Measurements from ENCODE around the gene TAS2R1. TPM values are rescaled to one million over a fixed set of nuclear protein-coding genes. Genes with fewer than 3 reads are reported as not detected.

Gene TAS2R1
- total and polyA plus RNA-seq, 2 experiments from 2014 or later: not detected

DNA sequence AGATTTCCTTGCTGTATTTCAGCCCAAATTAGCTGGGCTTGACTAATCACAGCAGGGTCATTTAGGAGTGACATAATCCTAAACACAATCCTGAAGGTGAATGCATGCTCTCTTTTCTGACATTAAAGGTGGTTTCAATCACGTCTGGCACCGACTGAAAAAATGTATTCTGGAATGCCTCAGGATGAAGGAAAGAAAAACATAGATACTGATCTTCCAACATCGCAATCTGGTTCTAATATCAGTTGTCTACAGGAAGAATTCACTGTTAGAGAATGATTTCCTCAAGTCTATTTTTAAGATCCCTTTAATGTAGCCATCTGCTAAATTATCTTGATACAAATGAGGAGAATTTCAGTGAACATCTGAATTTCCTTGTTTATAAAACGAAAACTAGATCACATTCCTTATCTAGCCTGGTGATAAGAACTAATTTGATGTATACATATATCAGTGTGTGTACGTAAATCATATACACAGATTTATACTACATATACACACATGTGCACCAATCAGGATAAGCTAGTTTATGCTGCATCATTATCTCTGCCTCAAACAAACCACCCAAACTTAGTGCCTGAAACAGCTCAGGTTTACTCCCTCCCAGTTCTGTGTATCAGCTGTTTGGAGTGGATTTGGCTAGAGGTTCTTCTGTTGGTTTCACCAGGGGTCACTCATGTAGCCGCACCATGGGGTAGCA, 31.3 kb upstream of the TAS2R1 start:
- TF ChIP-seq EZH2phosphoT487 (IDR thresholded peaks at IDR 0.05; ENCODE audit: insufficient read depth, low read depth) (no peak), EZH2 (IDR thresholded peaks at IDR 0.05; ENCODE audit: insufficient read depth, poor library complexity, severe bottlenecking) (no peak)
- H3K79me2 ChIP-seq (ENCODE audit: insufficient read depth): no peaks in the 10 kb centered on the region
- DNase-seq: peak; percentile 11
- in situ Hi-C loops (cut with MboI): no loop called here
- H3F3A ChIP-seq (ENCODE audit: insufficient read depth): peaks cover 7% of the 10 kb centered on the region; the same call in 1 of the 2 replicates
- no peaks in the 10 kb centered on the region for H3K9me2 ChIP-seq (ENCODE audit: insufficient read depth)
- H2AFZ ChIP-seq: no peak overlapping the region
- WGBS, 2 experiments (ENCODE audit: low coverage in 1 of 2, low lambda C conversion rate in 2 of 2, missing lambda C conversion rate in 2 of 2): 30 to 31% methylated on average over 6 of the region's 6 CpGs
- no peaks in the 10 kb centered on the region for H3K9me3 ChIP-seq (ENCODE audit: low read depth)
- H3K36me3 ChIP-seq (ENCODE audit: low read depth): no peaks in the 10 kb centered on the region
- H3K4me2 ChIP-seq (ENCODE audit: unreplicated experiment): peak overlapping the region; percentile 27
- no peaks in the 10 kb centered on the region for H4K20me1 ChIP-seq (ENCODE audit: insufficient read depth)
- H3K9ac ChIP-seq: no peak overlapping the region
- no peaks in the 10 kb centered on the region; the same call in 1 of the 2 replicates for H3K27me3 ChIP-seq (replicated peaks; ENCODE audit: insufficient read depth)
- peaks cover 22% of the 10 kb centered on the region for H3K4me1 ChIP-seq (ENCODE audit: insufficient read depth)
- peak overlapping the region; percentile 21; the same call in 1 of the 2 replicates for H3K4me3 ChIP-seq
- no peak overlapping the region for H3K27ac ChIP-seq

DNA sequence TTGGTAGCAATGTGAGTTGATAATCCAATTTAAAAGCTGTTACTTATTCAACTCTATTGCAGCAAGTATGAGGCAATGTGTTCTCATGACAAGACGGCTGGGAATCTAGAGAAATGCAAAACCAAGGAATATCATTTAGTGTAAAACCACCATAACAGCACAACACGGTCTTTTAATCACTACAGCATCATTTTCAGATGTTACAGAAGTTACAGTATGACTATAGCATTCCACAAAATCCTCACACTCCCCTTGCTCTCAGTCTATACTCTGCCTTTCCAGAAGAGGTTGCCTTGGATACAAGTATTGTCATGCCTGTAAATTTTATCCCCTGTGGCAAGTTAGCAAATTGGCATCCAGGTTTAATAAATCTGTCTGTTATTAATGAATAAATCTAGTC, 28.6 kb upstream of the TAS2R1 start:
- WGBS, 2 experiments (ENCODE audit: low coverage in 1 of 2, low lambda C conversion rate in 2 of 2, missing lambda C conversion rate in 2 of 2): 18 to 22% methylated on average over 2 of the region's 2 CpGs
- peaks cover 40% of the 10 kb centered on the region for H3K4me1 ChIP-seq (ENCODE audit: insufficient read depth)
- H3K27ac ChIP-seq: peak overlapping the region; percentile 48
- no peak overlapping the region for H3K9ac ChIP-seq
- no peaks in the 10 kb centered on the region for H4K20me1 ChIP-seq (ENCODE audit: insufficient read depth)
- no peak overlapping the region for H2AFZ ChIP-seq
- TF ChIP-seq EZH2 (IDR thresholded peaks at IDR 0.05; ENCODE audit: insufficient read depth, poor library complexity, severe bottlenecking) (no peak), EZH2phosphoT487 (IDR thresholded peaks at IDR 0.05; ENCODE audit: insufficient read depth, low read depth) (no peak)
- no peaks in the 10 kb centered on the region for H3K27me3 ChIP-seq (replicated peaks; ENCODE audit: insufficient read depth)
- no peak overlapping the region for H3K4me3 ChIP-seq
- H3F3A ChIP-seq (ENCODE audit: insufficient read depth): peaks cover 23% of the 10 kb centered on the region
- in situ Hi-C loops (cut with MboI): no loop called here
- no peaks in the 10 kb centered on the region for H3K9me2 ChIP-seq (ENCODE audit: insufficient read depth)
- no peaks in the 10 kb centered on the region for H3K79me2 ChIP-seq (ENCODE audit: insufficient read depth)
- no peak overlapping the region for H3K4me2 ChIP-seq (ENCODE audit: unreplicated experiment)
- peak; percentile 76 for DNase-seq
- no peaks in the 10 kb centered on the region for H3K36me3 ChIP-seq (ENCODE audit: low read depth)
- no peaks in the 10 kb centered on the region for H3K9me3 ChIP-seq (ENCODE audit: low read depth)

DNA sequence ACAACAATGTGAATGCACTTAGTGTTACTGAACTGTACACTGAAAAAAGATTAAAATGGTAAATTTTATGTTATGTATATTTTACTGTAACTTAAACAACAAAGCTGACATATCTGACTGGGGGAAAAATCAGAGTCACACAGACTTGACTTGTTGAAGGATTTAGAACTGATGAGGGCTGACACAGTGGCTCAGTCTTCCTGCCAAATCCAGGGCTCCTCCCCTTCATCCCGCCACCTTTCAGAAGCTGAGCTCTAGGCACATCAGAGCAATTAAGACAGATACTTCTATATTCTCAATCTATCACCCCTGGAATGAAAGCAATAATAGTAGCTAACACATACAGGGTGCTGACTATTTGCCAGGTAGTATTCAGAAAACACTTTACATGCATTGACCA, 27.7 kb upstream of the TAS2R1 start:
- H3K4me1 ChIP-seq (ENCODE audit: insufficient read depth): peaks cover 45% of the 10 kb centered on the region
- 70 to 86% methylated on average over 1 of the region's 1 CpG for WGBS, 2 experiments (ENCODE audit: low coverage in 1 of 2, low lambda C conversion rate in 2 of 2, missing lambda C conversion rate in 2 of 2)
- H3K9me2 ChIP-seq (ENCODE audit: insufficient read depth): no peaks in the 10 kb centered on the region
- H3K27me3 ChIP-seq (replicated peaks; ENCODE audit: insufficient read depth): no peaks in the 10 kb centered on the region
- no peak overlapping the region for H3K4me2 ChIP-seq (ENCODE audit: unreplicated experiment)
- TF ChIP-seq EZH2phosphoT487 (IDR thresholded peaks at IDR 0.05; ENCODE audit: insufficient read depth, low read depth) (no peak), EZH2 (IDR thresholded peaks at IDR 0.05; ENCODE audit: insufficient read depth, poor library complexity, severe bottlenecking) (no peak)
- H3K9ac ChIP-seq: no peak overlapping the region
- DNase-seq: no peak
- no peak overlapping the region for H3K27ac ChIP-seq
- H3K79me2 ChIP-seq (ENCODE audit: insufficient read depth): no peaks in the 10 kb centered on the region
- in situ Hi-C loops (cut with MboI): no loop called here
- H3K4me3 ChIP-seq: no peak overlapping the region
- H2AFZ ChIP-seq: no peak overlapping the region
- H3F3A ChIP-seq (ENCODE audit: insufficient read depth): peaks cover 28% of the 10 kb centered on the region
- H4K20me1 ChIP-seq (ENCODE audit: insufficient read depth): no peaks in the 10 kb centered on the region
- H3K9me3 ChIP-seq (ENCODE audit: low read depth): no peaks in the 10 kb centered on the region
- H3K36me3 ChIP-seq (ENCODE audit: low read depth): no peaks in the 10 kb centered on the region

DNA sequence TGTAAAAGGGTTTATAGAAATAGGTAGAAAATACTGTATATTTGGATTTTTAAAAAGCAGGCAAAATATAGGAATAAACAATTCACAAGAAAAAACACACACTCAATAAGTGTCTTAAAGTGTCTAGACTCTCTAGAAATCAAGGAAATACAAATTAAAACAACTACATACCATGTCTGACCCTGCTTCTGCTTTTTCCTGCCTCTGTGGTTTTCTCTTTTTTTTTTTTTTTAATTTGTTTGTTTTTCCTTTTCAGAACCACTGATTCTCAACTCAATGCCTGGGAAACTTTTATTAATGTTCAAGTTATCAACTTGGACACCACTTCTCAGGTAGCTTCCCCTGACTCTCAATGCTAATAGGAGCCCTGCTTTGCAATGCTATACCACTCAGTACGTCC, 25.5 kb upstream of the TAS2R1 start:
- no peak for TF ChIP-seq EZH2phosphoT487 (IDR thresholded peaks at IDR 0.05; ENCODE audit: insufficient read depth, low read depth)
- no peak for TF ChIP-seq EZH2 (IDR thresholded peaks at IDR 0.05; ENCODE audit: insufficient read depth, poor library complexity, severe bottlenecking)
- in situ Hi-C loops (cut with MboI): no loop called here
- H4K20me1 ChIP-seq (ENCODE audit: insufficient read depth): no peaks in the 10 kb centered on the region
- H3K9me3 ChIP-seq (ENCODE audit: low read depth): no peaks in the 10 kb centered on the region
- no peak overlapping the region for H3K9ac ChIP-seq
- H2AFZ ChIP-seq: no peak overlapping the region
- no peaks in the 10 kb centered on the region for H3K79me2 ChIP-seq (ENCODE audit: insufficient read depth)
- no peak overlapping the region for H3K4me3 ChIP-seq
- peaks cover 35% of the 10 kb centered on the region for H3K4me1 ChIP-seq (ENCODE audit: insufficient read depth)
- DNase-seq: no peak
- peak overlapping the region; percentile 59 for H3K4me2 ChIP-seq (ENCODE audit: unreplicated experiment)
- H3K27ac ChIP-seq: peak overlapping the region; percentile 76; the same call in 1 of the 2 replicates
- H3K9me2 ChIP-seq (ENCODE audit: insufficient read depth): no peaks in the 10 kb centered on the region
- 88 to 95% methylated on average over 1 of the region's 1 CpG for WGBS, 2 experiments (ENCODE audit: low coverage in 1 of 2, low lambda C conversion rate in 2 of 2, missing lambda C conversion rate in 2 of 2)
- H3K27me3 ChIP-seq (replicated peaks; ENCODE audit: insufficient read depth): no peaks in the 10 kb centered on the region
- no peaks in the 10 kb centered on the region for H3K36me3 ChIP-seq (ENCODE audit: low read depth)
- peaks cover 21% of the 10 kb centered on the region for H3F3A ChIP-seq (ENCODE audit: insufficient read depth)

All from GM23248 (cell line).